Skin of body (tissue), 3 donors: Measurements from ENCODE around the gene SAC3D1. TPM values are rescaled to one million over a fixed set of nuclear protein-coding genes. Genes with fewer than 3 reads are reported as not detected.

ENCODE experiments used
- DNase-seq: peaks from one replicate; lab custom pipeline; 2025; lab: John Stamatoyannopoulos, UW
- small RNA-seq: library from RNA; depleted of rRNA; stranded (forward); fragments of <200 nt; gene quantifications from one replicate; pipeline ENCODE3, GENCODE V24; 2014; ENCODE audit warnings: low replicate concordance
- total RNA-seq: library from RNA; depleted of rRNA; stranded (reverse); fragments of >200 nt; gene quantifications from one replicate; pipeline ENCODE4 v1.2.3, GENCODE V29; 2014

Gene SAC3D1
- total RNA-seq, 1 donor from 2014 or later, result 3.5 TPM

DNA sequence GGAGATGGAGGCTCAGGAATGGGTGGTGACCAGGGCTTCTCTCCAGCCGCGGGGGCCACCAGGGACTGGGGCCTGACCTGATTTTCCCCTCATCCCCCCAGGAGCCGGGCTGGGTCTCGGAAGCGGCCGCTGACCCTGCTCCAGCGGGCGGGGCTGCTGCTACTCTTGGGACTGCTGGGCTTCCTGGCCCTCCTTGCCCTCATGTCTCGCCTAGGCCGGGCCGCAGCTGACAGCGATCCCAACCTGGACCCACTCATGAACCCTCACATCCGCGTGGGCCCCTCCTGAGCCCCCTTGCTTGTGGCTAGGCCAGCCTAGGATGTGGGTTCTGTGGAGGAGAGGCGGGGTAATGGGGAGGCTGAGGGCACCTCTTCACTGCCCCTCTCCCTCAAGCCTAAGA is 46.8 kb downstream of the SAC3D1 start:
- DNase-seq, result no peak

DNA sequence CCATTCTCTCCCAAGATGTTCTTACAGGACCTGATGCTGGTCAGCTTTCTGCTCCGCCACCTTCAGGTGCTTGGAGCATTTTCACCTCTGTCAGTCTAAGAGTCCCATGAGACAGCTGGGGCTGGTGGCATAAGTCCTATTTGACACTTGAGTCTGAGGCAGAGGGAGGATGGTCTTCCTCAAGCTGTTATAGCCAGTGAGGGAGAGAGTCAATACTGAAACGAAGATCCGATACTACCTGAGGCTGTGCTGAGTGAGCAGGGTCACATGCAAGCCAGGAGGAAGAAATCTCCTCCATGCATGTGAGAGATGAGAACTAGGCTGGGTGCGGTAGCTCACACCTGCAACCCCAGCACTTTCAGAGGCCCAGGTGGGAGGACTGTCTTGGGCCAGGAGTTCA is 48.6 kb downstream of the SAC3D1 start:
- no peak for DNase-seq

GRCh38 chr11:65090628-65091027 is 49.6 kb downstream of the SAC3D1 start:
- no peak for DNase-seq

Small RNA genes within 50 kb of the gene (small RNA-seq; reads per million reads assigned to genes)
- not detected for gene MIR6879
- not detected for gene SNX15

Other genes with a start within 250 kb of the SAC3D1 start
- gene MAP4K2, start 238.0 kb upstream of the SAC3D1 start, total RNA-seq, result 8.2 TPM
- 11.7 TPM for gene MEN1, start 230.7 kb upstream of the SAC3D1 start, total RNA-seq
- gene CDC42BPG, start 196.6 kb upstream of the SAC3D1 start, total RNA-seq, result 9.7 TPM
- 27.1 TPM for gene EHD1, start 162.6 kb upstream of the SAC3D1 start, total RNA-seq
- 8.1 TPM for gene ATG2A, start 124.0 kb upstream of the SAC3D1 start, total RNA-seq
- gene PPP2R5B, start 116.5 kb upstream of the SAC3D1 start, total RNA-seq, result 5.5 TPM
- not detected for gene GPHA2, start 105.3 kb upstream of the SAC3D1 start, total RNA-seq
- gene MAJIN, start 69.1 kb upstream of the SAC3D1 start, total RNA-seq, result not detected
- 0.20 TPM for gene BATF2, start 44.2 kb upstream of the SAC3D1 start, total RNA-seq
- 43.3 TPM for gene ARL2, start 27.1 kb upstream of the SAC3D1 start, total RNA-seq
- gene SNX15, start 13.8 kb upstream of the SAC3D1 start, total RNA-seq, result 8.6 TPM
- 9.0 TPM for gene NAALADL1, start 17.3 kb downstream of the SAC3D1 start, total RNA-seq
- 4.1 TPM for gene CDCA5, start 42.8 kb downstream of the SAC3D1 start, total RNA-seq
- 20.5 TPM for gene ZFPL1, start 43.0 kb downstream of the SAC3D1 start, total RNA-seq
- gene VPS51, start 55.0 kb downstream of the SAC3D1 start, total RNA-seq, result 93.3 TPM
- gene TM7SF2, start 70.7 kb downstream of the SAC3D1 start, total RNA-seq, result 31.4 TPM
- 3.3 TPM for gene ZNHIT2, start 76.5 kb downstream of the SAC3D1 start, total RNA-seq
- gene FAU, start 80.9 kb downstream of the SAC3D1 start, total RNA-seq, result 353 TPM
- 35.5 TPM for gene MRPL49, start 81.1 kb downstream of the SAC3D1 start, total RNA-seq
- gene SYVN1, start 93.3 kb downstream of the SAC3D1 start, total RNA-seq, result 12.0 TPM
- not detected for gene SPDYC, start 129.0 kb downstream of the SAC3D1 start, total RNA-seq
- 79.7 TPM for gene CAPN1, start 140.7 kb downstream of the SAC3D1 start, total RNA-seq
- 8.1 TPM for gene POLA2, start 220.8 kb downstream of the SAC3D1 start, total RNA-seq